Measurements from ENCODE around the gene TMEM50A.
"Not testable (repeated sequence)": the region's sequence is repeated elsewhere in the genome, so short reads cannot be mapped to it uniquely, and the experiment has no call there.

TMEM50A gene

DNA sequence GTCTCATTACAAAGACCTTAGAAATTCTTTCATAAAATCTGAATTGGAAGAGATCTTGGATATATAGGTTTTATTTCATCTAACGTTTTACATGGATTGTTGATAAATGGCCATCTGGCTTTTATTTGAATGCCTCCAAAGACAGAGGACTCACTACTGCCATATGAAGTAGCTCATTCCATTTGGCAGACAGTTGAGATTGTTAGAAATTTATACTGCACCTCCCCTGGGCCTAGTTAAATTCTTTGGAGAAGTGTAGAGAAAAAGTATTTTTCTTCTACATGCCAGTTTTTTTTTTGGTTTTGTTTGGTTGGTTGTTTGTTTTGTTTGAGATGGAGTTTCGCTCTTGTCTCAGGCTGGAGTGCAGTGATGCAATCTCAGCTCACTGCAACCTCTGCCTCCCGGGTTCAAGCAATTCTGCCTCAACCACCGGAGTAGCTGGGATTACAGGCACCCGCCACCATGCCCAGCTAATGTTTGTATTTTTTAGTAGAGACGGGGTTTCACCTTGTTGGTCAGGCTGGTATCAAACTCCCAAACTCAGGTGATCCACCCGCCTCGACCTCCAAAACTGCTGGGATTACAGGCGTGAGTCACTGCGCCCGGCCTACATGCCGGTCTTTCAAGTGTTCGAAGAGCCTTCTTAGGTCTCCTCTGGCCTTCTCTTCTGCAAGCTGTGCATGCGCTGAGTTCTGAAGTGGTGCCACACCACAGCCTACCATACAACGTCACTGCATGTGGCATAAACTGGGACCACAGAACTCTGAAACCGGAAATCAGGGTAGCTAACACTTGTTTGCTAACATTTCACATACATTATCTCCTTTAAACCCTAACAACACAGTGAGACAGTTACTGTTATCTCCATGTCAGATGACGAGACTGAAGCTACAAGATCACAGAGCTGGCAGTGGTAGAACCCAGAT lies 24.8 kb downstream of the TMEM50A start:
- DNase-seq (ENCODE audit: low read depth); H3K9ac ChIP-seq (ENCODE audit: low read length); H3K9me3 ChIP-seq (ENCODE audit: control insufficient read depth, low read length); H3K27me3 ChIP-seq (replicated peaks; ENCODE audit: control insufficient read depth, insufficient read depth, low read length); H3K4me3 ChIP-seq (ENCODE audit: low read length): not testable (repeated sequence)
- H3K36me3 ChIP-seq (ENCODE audit: control insufficient read depth, insufficient read depth, low read length, severe bottlenecking): peaks cover 39% of the 10 kb centered on the region
- H3K4me1 ChIP-seq (ENCODE audit: control insufficient read depth, insufficient read depth, low read length): peaks cover 20% of the 10 kb centered on the region

DNA sequence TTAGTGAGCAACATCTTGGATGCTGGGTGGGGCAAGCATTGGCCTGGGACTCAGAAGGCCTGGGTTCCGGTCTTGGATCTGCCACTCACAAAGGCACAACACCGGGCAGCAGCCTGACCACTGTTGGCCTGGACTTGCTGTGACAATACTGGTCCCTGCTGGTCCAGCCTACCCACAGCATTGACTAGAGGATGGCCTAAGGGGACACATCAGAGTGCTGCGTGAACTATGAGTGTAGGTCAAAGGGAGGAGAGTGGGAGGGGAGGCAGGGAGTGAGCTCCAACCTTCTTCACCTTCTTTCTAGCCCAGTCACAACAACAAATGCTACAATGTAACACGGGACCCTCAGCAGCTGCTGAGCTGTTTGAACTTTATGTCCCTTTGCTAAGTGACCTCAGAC lies 31.1 kb downstream of the TMEM50A start:
- Histone ChIP-seq H3K4me1 (ENCODE audit: control insufficient read depth, insufficient read depth, low read length) (peaks cover 14% of the 10 kb centered on the region), H3K9ac (ENCODE audit: low read length) (no peak overlapping the region), H3K36me3 (ENCODE audit: control insufficient read depth, insufficient read depth, low read length, severe bottlenecking) (no peaks in the 10 kb centered on the region), H3K27me3 (replicated peaks; ENCODE audit: control insufficient read depth, insufficient read depth, low read length) (no peaks in the 10 kb centered on the region), H3K4me3 (ENCODE audit: low read length) (no peak overlapping the region), H3K9me3 (ENCODE audit: control insufficient read depth, low read length) (no peaks in the 10 kb centered on the region)
- DNase-seq (ENCODE audit: low read depth): no peak

DNA sequence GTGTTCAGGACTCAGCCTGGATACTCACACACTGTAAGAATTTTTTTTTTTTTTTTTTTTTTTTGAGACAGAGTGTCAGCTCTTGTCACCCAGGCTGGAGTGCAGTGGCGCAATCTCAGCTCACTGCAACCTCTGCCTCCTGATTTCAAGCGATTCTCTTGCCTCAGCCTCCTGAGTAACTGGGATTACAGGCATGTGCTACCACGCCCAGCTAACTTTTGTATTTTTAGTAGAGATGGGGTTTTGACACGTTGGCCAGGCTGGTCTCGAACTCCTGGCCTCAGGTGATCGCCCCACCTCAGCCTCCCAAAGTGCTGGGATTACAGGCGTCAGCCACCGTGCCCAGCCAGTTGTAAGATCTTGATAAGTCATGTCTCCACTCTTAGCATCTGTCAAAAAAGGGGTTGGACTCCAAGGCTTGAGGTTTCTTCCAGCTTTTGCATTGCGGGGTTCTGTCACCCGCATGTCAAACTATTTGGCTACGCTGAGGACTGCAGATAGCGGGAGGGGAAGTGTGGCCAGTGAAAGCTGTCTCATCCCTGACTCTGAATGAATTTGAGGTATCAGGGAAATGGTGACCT lies 31.6 kb downstream of the TMEM50A start:
- H3K4me3 ChIP-seq (ENCODE audit: low read length); H3K9ac ChIP-seq (ENCODE audit: low read length); H3K9me3 ChIP-seq (ENCODE audit: control insufficient read depth, low read length); H3K27me3 ChIP-seq (replicated peaks; ENCODE audit: control insufficient read depth, insufficient read depth, low read length); DNase-seq (ENCODE audit: low read depth); H3K36me3 ChIP-seq (ENCODE audit: control insufficient read depth, insufficient read depth, low read length, severe bottlenecking): not testable (repeated sequence)
- peaks cover 14% of the 10 kb centered on the region for H3K4me1 ChIP-seq (ENCODE audit: control insufficient read depth, insufficient read depth, low read length)

DNA sequence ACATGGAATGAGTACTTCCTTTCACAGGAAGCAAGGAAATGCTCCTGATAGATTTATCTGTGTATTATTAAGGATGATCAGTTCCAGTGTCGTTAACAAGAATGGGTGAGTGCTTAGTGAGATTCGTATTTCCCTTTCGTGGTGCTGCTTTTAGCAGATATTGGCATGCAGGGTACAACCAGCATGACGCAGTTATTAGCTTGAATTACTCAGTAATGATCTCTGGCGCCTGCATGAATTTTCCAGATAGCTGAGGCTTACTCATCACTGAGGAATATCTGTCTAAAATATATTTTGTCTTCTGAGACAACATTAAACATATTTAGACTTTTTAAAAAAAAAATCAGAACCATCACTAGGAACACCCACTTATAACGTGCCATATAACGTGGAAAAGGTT lies 33.6 kb downstream of the TMEM50A start:
- peak; percentile 35 for DNase-seq (ENCODE audit: low read depth)
- not testable (repeated sequence) for H3K9me3 ChIP-seq (ENCODE audit: control insufficient read depth, low read length); H3K27me3 ChIP-seq (replicated peaks; ENCODE audit: control insufficient read depth, insufficient read depth, low read length); H3K36me3 ChIP-seq (ENCODE audit: control insufficient read depth, insufficient read depth, low read length, severe bottlenecking)
- Histone ChIP-seq H3K4me1 (ENCODE audit: control insufficient read depth, insufficient read depth, low read length) (peaks cover 14% of the 10 kb centered on the region), H3K4me3 (ENCODE audit: low read length) (peak overlapping the region; percentile 39), H3K9ac (ENCODE audit: low read length) (peak overlapping the region; percentile 79)

DNA sequence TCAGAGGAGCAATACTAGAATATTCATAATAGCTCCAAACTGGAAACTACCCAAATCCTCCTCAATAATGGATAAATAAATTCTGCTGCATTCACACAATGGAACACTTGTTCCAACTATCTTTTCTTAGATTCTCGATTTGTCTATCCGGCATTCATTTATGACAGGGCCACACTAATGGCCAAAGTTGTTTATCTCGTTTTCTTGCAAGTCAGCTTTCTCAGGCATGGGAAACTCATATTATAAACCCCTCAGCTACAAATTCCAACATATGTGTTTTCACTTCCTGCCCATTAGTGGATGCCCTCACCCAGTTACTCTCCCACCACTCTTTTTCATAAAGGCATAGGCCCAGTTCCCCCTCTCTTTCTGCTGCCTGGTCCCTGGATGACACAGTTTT lies 40.2 kb downstream of the TMEM50A start:
- not testable (repeated sequence) for H3K36me3 ChIP-seq (ENCODE audit: control insufficient read depth, insufficient read depth, low read length, severe bottlenecking); DNase-seq (ENCODE audit: low read depth); H3K9ac ChIP-seq (ENCODE audit: low read length); H3K4me1 ChIP-seq (ENCODE audit: control insufficient read depth, insufficient read depth, low read length); H3K9me3 ChIP-seq (ENCODE audit: control insufficient read depth, low read length); H3K4me3 ChIP-seq (ENCODE audit: low read length); H3K27me3 ChIP-seq (replicated peaks; ENCODE audit: control insufficient read depth, insufficient read depth, low read length)

DNA sequence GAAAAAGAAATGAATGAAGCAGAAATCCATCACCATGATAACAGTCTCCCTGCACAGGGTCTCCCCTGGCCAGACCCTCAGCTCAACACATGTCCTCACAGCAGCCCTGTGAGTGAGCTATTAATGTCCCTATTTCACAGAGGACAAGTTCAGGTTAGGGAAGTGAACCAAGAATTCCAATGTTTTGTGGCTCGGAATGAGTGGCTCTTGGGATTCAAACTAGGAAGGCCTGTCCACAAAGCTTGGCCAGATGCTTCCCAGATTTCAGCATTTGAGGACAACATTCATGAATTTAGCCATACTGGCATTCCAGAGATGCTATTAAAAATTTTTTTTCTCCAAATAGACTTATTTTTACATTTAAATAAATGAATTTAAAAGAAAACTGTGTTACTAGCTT lies 44.4 kb downstream of the TMEM50A start:
- not testable (repeated sequence) for H3K9me3 ChIP-seq (ENCODE audit: control insufficient read depth, low read length); DNase-seq (ENCODE audit: low read depth); H3K4me1 ChIP-seq (ENCODE audit: control insufficient read depth, insufficient read depth, low read length); H3K27me3 ChIP-seq (replicated peaks; ENCODE audit: control insufficient read depth, insufficient read depth, low read length); H3K4me3 ChIP-seq (ENCODE audit: low read length); H3K36me3 ChIP-seq (ENCODE audit: control insufficient read depth, insufficient read depth, low read length, severe bottlenecking)
- H3K9ac ChIP-seq (ENCODE audit: low read length): peak overlapping the region; percentile 69

DNA sequence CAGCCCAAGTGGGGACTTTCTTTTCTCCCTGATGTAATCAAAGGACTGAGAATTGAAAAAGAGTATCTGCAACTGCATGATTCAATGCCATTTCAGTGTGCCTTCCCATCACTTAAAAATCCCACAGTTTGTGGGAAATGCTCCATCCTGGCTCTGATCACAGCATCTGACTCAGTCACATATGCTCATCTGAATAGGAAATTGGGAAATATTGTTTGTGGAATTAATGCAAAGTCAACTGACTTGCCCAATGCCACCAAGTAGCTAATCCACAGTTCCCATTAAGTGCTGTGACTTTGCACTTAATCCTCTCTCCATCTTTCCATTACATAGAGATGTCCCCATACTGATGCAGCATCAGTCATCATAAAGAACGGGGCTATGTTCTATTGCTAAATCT lies 45.0 kb downstream of the TMEM50A start:
- peak; percentile 20 for DNase-seq (ENCODE audit: low read depth)
- H3K9ac ChIP-seq (ENCODE audit: low read length): peak overlapping the region; percentile 69
- not testable (repeated sequence) for H3K4me3 ChIP-seq (ENCODE audit: low read length); H3K9me3 ChIP-seq (ENCODE audit: control insufficient read depth, low read length); H3K4me1 ChIP-seq (ENCODE audit: control insufficient read depth, insufficient read depth, low read length); H3K27me3 ChIP-seq (replicated peaks; ENCODE audit: control insufficient read depth, insufficient read depth, low read length); H3K36me3 ChIP-seq (ENCODE audit: control insufficient read depth, insufficient read depth, low read length, severe bottlenecking)

DNA sequence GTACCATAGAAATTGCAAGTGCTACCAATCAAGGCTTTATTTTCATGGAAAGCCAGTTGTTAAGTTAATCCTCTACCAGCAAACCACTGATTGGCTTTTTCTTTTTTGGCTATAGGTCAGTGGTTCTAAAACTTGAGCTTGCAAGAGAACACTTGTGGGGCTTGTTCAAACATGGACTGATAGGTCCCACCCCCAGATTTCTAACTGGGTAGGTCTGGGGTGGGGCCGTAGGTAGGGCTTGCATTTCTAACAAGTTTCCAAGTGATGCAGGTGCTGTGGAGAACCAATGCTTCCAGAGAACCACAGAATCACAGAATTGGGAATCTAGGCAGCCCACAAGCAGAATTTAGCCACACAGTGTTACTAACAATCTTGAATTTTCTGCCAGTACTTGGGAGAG lies 45.7 kb downstream of the TMEM50A start:
- not testable (repeated sequence) for DNase-seq (ENCODE audit: low read depth); H3K4me3 ChIP-seq (ENCODE audit: low read length)

DNA sequence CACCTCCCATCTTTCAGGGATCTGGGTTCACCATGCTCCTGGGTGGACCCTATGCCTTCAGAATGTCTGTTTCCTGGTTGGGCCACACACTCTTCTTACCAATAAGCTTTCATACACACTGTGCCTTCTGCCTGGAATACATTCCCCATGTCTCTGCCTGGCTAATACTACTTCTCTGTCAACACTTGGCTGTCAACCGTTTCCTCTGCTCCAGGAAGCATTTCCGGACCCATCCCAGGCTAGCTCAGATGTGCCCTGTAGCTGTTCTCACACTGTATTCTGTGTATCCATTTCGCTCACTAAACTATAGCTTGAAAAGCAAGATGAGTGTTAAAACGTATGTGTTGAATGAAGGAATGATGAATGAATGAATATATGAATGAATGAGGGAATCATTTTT lies 49.0 kb downstream of the TMEM50A start:
- H3K27me3 ChIP-seq (replicated peaks; ENCODE audit: control insufficient read depth, insufficient read depth, low read length); DNase-seq (ENCODE audit: low read depth); H3K36me3 ChIP-seq (ENCODE audit: control insufficient read depth, insufficient read depth, low read length, severe bottlenecking); H3K4me3 ChIP-seq (ENCODE audit: low read length); H3K9ac ChIP-seq (ENCODE audit: low read length); H3K9me3 ChIP-seq (ENCODE audit: control insufficient read depth, low read length); H3K4me1 ChIP-seq (ENCODE audit: control insufficient read depth, insufficient read depth, low read length): not testable (repeated sequence)

More for the DNA sequence above, 45.7 kb downstream of the TMEM50A start:
- H3K9ac ChIP-seq (ENCODE audit: low read length); H3K9me3 ChIP-seq (ENCODE audit: control insufficient read depth, low read length); H3K36me3 ChIP-seq (ENCODE audit: control insufficient read depth, insufficient read depth, low read length, severe bottlenecking); H3K27me3 ChIP-seq (replicated peaks; ENCODE audit: control insufficient read depth, insufficient read depth, low read length); H3K4me1 ChIP-seq (ENCODE audit: control insufficient read depth, insufficient read depth, low read length): not testable (repeated sequence)

DNA sequence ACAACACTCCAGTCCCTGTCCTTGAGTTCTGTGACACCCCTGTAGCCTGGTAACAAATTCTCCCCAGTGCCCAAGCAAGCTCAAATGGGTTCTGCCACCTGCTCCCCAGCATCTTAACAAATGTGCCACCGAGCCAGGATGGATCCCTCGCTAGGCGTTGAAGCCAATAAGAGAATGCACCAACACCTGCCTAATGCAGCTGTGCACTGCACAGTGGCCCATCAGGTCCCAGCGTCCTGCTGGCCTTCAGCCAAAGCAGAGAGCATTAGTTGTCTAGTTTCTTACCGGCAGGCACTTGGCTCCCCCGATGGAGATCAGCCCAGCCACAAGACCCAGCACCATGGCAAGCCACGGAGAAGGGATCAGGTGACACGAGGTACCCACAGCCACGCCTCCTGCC lies 50.6 kb downstream of the TMEM50A start:
- not testable (repeated sequence) for H3K9ac ChIP-seq (ENCODE audit: low read length); H3K36me3 ChIP-seq (ENCODE audit: control insufficient read depth, insufficient read depth, low read length, severe bottlenecking); H3K27me3 ChIP-seq (replicated peaks; ENCODE audit: control insufficient read depth, insufficient read depth, low read length); H3K4me1 ChIP-seq (ENCODE audit: control insufficient read depth, insufficient read depth, low read length); DNase-seq (ENCODE audit: low read depth); H3K9me3 ChIP-seq (ENCODE audit: control insufficient read depth, low read length); H3K4me3 ChIP-seq (ENCODE audit: low read length)

DNA sequence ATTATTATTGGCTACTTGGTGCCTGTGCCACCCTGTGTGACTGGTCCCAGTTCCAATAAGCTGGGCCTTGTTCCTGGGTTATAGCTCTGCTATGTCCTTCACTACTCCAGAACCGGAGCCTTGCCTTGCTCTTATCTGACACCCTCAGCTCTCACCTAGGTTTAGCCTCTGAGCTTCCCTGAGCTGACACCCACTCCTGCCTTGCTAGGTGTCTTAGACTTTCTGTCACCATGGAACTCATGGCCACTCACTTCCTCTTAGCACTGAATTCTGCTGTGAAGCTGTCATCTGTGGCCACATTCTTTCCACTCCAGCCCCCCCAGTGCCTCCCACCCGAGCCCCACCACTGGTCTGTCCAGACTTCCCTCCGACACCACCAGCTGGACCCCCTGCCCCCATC lies 51.6 kb downstream of the TMEM50A start:
- H3K9me3 ChIP-seq (ENCODE audit: control insufficient read depth, low read length): not testable (repeated sequence)

More for the DNA sequence above, 51.6 kb downstream of the TMEM50A start:
- H3K4me1 ChIP-seq (ENCODE audit: control insufficient read depth, insufficient read depth, low read length); DNase-seq (ENCODE audit: low read depth); H3K27me3 ChIP-seq (replicated peaks; ENCODE audit: control insufficient read depth, insufficient read depth, low read length); H3K36me3 ChIP-seq (ENCODE audit: control insufficient read depth, insufficient read depth, low read length, severe bottlenecking); H3K9ac ChIP-seq (ENCODE audit: low read length); H3K4me3 ChIP-seq (ENCODE audit: low read length): not testable (repeated sequence)

All from adipocyte (in vitro differentiated cells).